CD4-positive, alpha-beta T cell (primary cell): ENCODE results near the gene RBPJL. TPM values are rescaled to one million over a fixed set of nuclear protein-coding genes. Genes with fewer than 3 reads are reported as not detected.

Experiments
- ATAC-seq: fragments of 200-7000 bp; cut with Tn5 transposase; one replicate; pipeline ENCODE4 v1.10.0; 2022; ENCODE audit warnings: mild to moderate bottlenecking; ENCODE audit not compliant: poor library complexity
- CTCF ChIA-PET: fragments of 350-600 bp; sonication (Branson Sonifier 250); formaldehyde crosslinking; loops from one replicate; lab custom pipeline; 2021; ENCODE audit warnings: antibody characterized with exemption, inconsistent platforms; lab: Charles Lee
- POLR2A ChIA-PET: fragments of 350-600 bp; sonication (Branson Sonifier 250); formaldehyde crosslinking; loops from one replicate; lab custom pipeline; 2021; ENCODE audit warnings: antibody characterized with exemption, inconsistent platforms; lab: Charles Lee
- DNase-seq, 14 experiments: peaks; one replicate each; pipeline ENCODE4 v3.0.0-alpha.2; 2013 to 2020; ENCODE audit warnings: mixed read lengths in 2 of 14
- H3K27ac ChIP-seq, 2 donors: one replicate each; pipeline versions ENCODE4 v1.5.1 to v1.7.0; 2013; ENCODE audit warnings: low read length in 2 of 2, low read depth in 1 of 2, mild to moderate bottlenecking in 1 of 2
- H3K27me3 ChIP-seq, 2 experiments: 1 replicate in 1 of 2; 2 replicates in 1 of 2; pipeline versions ENCODE4 v1.6.1 to v1.7.0; 2013; ENCODE audit warnings: low read length in 2 of 2, control low read depth in 1 of 2, mild to moderate bottlenecking in 1 of 2, moderate library complexity in 1 of 2; ENCODE audit not compliant: insufficient read depth in 2 of 2, control insufficient read depth in 1 of 2
- H3K36me3 ChIP-seq: one replicate; pipeline ENCODE4 v1.6.1; 2013; ENCODE audit warnings: low read length, control low read depth; ENCODE audit not compliant: insufficient read depth
- H3K4me1 ChIP-seq: one replicate; pipeline ENCODE4 v1.6.1; 2013; ENCODE audit warnings: low read length, control low read depth; ENCODE audit not compliant: insufficient read depth
- H3K4me3 ChIP-seq: one replicate; pipeline ENCODE4 v1.5.1; 2013; ENCODE audit warnings: mild to moderate bottlenecking, low read length, moderate library complexity
- H3K9me3 ChIP-seq, 2 experiments: 1 replicate in 1 of 2; 2 replicates in 1 of 2; pipeline versions ENCODE4 v1.6.1 to v1.7.0; 2013; ENCODE audit warnings: low read length in 2 of 2, mild to moderate bottlenecking in 2 of 2, control low read depth in 1 of 2, moderate library complexity in 1 of 2; ENCODE audit not compliant: control insufficient read depth in 1 of 2, insufficient read depth in 1 of 2
- H3K27ac Mint-ChIP-seq: one replicate; pipeline ENCODE4 v1.8.0; 2020; ENCODE audit warnings: mixed read lengths
- H3K27me3 Mint-ChIP-seq: one replicate; pipeline ENCODE4 v1.8.0; 2021; ENCODE audit warnings: mixed read lengths
- H3K36me3 Mint-ChIP-seq: one replicate; pipeline ENCODE4 v1.8.0; 2021; ENCODE audit warnings: low read depth, mixed read lengths
- H3K4me1 Mint-ChIP-seq: one replicate; pipeline ENCODE4 v1.8.0; 2021; ENCODE audit warnings: low read depth, mixed read lengths
- H3K4me3 Mint-ChIP-seq: one replicate; pipeline ENCODE4 v1.8.0; 2020; ENCODE audit warnings: mild to moderate bottlenecking, mixed read lengths
- H3K9me3 Mint-ChIP-seq: one replicate; pipeline ENCODE4 v1.8.0; 2020; ENCODE audit warnings: mixed read lengths
- intact Hi-C, 2 experiments: fragments of 100-400 bp; cut with DNase I in 1 of 2; cut with micrococcal nuclease in 1 of 2; formaldehyde crosslinking; loops; one replicate each; pipeline versions ENCODE4 v1.15.1 to v1.9.0; 2023 to 2025; cut with DNase I, micrococcal nuclease
- polyA plus RNA-seq, 2 donors: library from polyadenylated mRNA; unstranded; fragments of 120-200 nt; gene quantifications; one replicate each; pipeline ENCODE4 v1.2.1, GENCODE V29; 2013
- total RNA-seq, 174 experiments: library from RNA in 2 of 174; stranded (reverse) in 2 of 174; gene quantifications; one replicate each; pipeline ENCODE4 v1.2.3 and lab custom pipeline; 2021 to 2026
- TF ChIP-seq, protein P1 (sequence below): fragments of 200-600 bp; IDR thresholded peaks from one replicate; pipeline ENCODE4 v1.8.0; 2022; ENCODE audit warnings: antibody characterized with exemption, mild to moderate bottlenecking

RBPJL gene, protein sequence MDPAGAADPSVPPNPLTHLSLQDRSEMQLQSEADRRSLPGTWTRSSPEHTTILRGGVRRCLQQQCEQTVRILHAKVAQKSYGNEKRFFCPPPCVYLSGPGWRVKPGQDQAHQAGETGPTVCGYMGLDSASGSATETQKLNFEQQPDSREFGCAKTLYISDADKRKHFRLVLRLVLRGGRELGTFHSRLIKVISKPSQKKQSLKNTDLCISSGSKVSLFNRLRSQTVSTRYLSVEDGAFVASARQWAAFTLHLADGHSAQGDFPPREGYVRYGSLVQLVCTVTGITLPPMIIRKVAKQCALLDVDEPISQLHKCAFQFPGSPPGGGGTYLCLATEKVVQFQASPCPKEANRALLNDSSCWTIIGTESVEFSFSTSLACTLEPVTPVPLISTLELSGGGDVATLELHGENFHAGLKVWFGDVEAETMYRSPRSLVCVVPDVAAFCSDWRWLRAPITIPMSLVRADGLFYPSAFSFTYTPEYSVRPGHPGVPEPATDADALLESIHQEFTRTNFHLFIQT
- total RNA-seq (not detected), total RNA-seq (lab: John Stamatoyannopoulos, UW) (0 to 0.18 (median 0) reads per million in 172 experiments)
- polyA plus RNA-seq (2013, experiment 1 of 2), result not detected
- polyA plus RNA-seq (2013, experiment 2 of 2), result not detected

DNA sequence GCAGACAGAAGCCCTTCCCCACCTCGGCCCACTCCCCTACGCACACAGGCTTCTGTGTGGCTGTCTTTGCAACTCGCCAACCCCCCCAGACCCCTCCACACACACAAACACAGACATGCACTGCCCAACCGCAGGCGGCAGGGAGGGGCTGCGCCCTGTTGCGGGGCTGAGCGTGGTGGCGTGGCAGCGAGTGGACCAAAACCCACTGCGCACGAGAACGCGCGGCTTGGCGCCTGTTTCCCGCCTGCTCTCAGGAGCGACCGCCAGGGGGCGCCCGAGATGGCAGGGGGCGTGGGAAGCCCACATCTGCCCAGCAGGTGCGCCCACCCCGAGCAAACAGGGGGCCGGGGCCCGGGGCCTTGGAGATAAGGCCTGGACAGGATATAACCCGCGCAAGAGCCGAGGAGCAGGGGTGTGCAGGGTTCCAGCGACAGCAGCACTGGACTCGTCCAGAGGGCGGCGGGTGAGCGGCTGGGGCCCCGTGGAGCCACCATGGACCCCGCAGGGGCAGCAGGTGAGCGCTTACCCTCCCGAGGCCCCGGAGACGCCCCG is at the start of gene RBPJL:
Gene RBPJL (plus strand): TSS at position 410 of the 552 bp plus-strand sequence. CDS start 83 bp downstream, at position 493.
- Mint-ChIP-seq H3K36me3 (no peaks in the 10 kb centered on the region), H3K9me3 (no peaks in the 10 kb centered on the region), H3K4me1 (peaks cover 5% of the 10 kb centered on the region), H3K27me3 (peaks cover 80% of the 10 kb centered on the region), H3K4me3 (no peak within 1 kb of the TSS), H3K27ac (no peak within 1 kb of the TSS)
- ChIA-PET CTCF (interaction anchor here (1.1 kb wide), 1 partner anchor 13 kb away, joined by 3 read pairs; no protein-coding TSS in a partner anchor), POLR2A (no interaction called here)
- Histone ChIP-seq H3K36me3 (no peaks in the 10 kb centered on the region), H3K4me3 (no peak within 1 kb of the TSS), H3K9me3 (peaks cover 0 to 9% of the 10 kb centered on the region in 2 experiments), H3K4me1 (peaks cover 8% of the 10 kb centered on the region), H3K27ac (no peak within 1 kb of the TSS), H3K27me3 (peaks cover 22 to 29% of the 10 kb centered on the region in 2 experiments)
- intact Hi-C loops, result loop anchor here in 1 of 2 experiments (1.0 kb wide), 1 partner anchor 464 kb away; no protein-coding TSS in a partner anchor
- no peak for ATAC-seq
- TF ChIP-seq, protein P1, sequence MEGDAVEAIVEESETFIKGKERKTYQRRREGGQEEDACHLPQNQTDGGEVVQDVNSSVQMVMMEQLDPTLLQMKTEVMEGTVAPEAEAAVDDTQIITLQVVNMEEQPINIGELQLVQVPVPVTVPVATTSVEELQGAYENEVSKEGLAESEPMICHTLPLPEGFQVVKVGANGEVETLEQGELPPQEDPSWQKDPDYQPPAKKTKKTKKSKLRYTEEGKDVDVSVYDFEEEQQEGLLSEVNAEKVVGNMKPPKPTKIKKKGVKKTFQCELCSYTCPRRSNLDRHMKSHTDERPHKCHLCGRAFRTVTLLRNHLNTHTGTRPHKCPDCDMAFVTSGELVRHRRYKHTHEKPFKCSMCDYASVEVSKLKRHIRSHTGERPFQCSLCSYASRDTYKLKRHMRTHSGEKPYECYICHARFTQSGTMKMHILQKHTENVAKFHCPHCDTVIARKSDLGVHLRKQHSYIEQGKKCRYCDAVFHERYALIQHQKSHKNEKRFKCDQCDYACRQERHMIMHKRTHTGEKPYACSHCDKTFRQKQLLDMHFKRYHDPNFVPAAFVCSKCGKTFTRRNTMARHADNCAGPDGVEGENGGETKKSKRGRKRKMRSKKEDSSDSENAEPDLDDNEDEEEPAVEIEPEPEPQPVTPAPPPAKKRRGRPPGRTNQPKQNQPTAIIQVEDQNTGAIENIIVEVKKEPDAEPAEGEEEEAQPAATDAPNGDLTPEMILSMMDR, result peak; percentile 69
- DNase-seq, result peak in 13 of 14 experiments; percentile 11 to 65 (median 24)

DNA sequence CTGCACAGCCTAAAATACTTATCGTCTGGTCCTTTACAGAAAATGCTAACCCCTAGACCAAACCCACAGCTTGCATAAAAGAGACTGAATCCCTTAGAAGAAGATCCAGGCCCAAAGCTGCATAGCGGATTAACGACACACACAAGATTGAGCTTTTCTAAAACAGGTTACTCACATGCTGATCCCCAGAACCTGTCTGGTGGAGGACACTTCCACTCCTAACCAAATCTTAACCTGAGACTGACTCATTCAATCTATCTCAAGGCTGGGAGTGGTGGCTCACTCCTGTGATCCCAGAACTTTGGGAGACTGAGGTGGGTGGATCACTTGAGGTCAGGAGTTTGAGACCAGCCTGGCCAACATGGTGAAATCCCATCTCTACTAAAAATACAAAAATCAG is 49.5 kb upstream of the RBPJL start:
- Histone ChIP-seq H3K27me3 (peaks cover 17 to 29% of the 10 kb centered on the region in 2 experiments), H3K4me1 (no peaks in the 10 kb centered on the region), H3K9me3 (no peaks in the 10 kb centered on the region), H3K4me3 (no peak overlapping the region), H3K36me3 (no peaks in the 10 kb centered on the region), H3K27ac (no peak overlapping the region)
- H3K4me1 Mint-ChIP-seq, result no peaks in the 10 kb centered on the region
- ChIA-PET CTCF (no interaction called here), POLR2A (no interaction called here)
- H3K4me3 Mint-ChIP-seq, result no peak overlapping the region
- intact Hi-C loops, result no loop called here
- H3K36me3 Mint-ChIP-seq, result no peaks in the 10 kb centered on the region
- TF ChIP-seq, protein P1, result no peak
- DNase-seq (no peak), ATAC-seq (no peak)
- H3K27me3 Mint-ChIP-seq, result peaks cover 43% of the 10 kb centered on the region
- no peaks in the 10 kb centered on the region for H3K9me3 Mint-ChIP-seq
- no peak overlapping the region for H3K27ac Mint-ChIP-seq

DNA sequence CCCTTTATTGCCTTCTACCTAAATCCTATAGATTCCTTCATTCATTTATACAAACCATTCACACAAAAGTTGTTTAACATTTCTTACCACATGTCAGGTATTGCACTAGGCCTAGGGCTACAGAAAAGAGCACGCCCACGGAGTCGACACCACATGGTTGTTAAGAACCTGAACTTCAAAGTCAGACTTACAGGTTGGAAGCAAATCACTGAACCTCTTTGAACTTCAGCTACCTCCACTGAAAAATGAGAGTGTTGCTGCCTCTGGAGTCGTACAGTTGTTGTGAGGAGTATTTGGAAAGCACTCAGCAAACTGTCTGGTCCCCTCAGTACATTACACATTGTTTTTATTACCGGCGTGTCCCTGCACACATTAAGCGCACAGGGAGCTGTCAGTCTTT is 48.9 kb upstream of the RBPJL start:
- Histone ChIP-seq H3K27me3 (peaks cover 18 to 24% of the 10 kb centered on the region in 2 experiments), H3K4me1 (no peaks in the 10 kb centered on the region), H3K36me3 (no peaks in the 10 kb centered on the region), H3K4me3 (no peak overlapping the region), H3K9me3 (no peaks in the 10 kb centered on the region), H3K27ac (no peak overlapping the region)
- DNase-seq, result no peak
- Mint-ChIP-seq H3K9me3 (no peaks in the 10 kb centered on the region), H3K4me3 (no peak overlapping the region), H3K4me1 (no peaks in the 10 kb centered on the region), H3K27ac (no peak overlapping the region), H3K27me3 (peaks cover 42% of the 10 kb centered on the region), H3K36me3 (no peaks in the 10 kb centered on the region)
- POLR2A ChIA-PET, result no interaction called here
- TF ChIP-seq, protein P1, result no peak
- CTCF ChIA-PET, result no interaction called here
- intact Hi-C loops, result no loop called here
- no peak for ATAC-seq
